Esophagus squamous epithelium (tissue), 5 donors: ENCODE results near the gene TCP11L2. TPM values are rescaled to one million over a fixed set of nuclear protein-coding genes. Genes with fewer than 3 reads are reported as not detected.

ENCODE experiments used
- DNase-seq: peaks from one replicate; lab custom pipeline; 2025; lab: John Stamatoyannopoulos, UW
- H3K27ac ChIP-seq, 4 donors: fragments of 200-600 bp; sonication (generic); one replicate each; pipeline ENCODE4 v1.5.1; 2016 to 2019; ENCODE audit warnings: mild to moderate bottlenecking in 1 of 4
- H3K27me3 ChIP-seq, 4 donors: fragments of 200-600 bp; sonication (generic); 1 replicate in 3 of 4; 2 replicates in 1 of 4; pipeline versions ENCODE4 v1.5.1 to v1.6.0; 2017 to 2021; ENCODE audit warnings: antibody characterized with exemption in 1 of 4
- H3K36me3 ChIP-seq, 3 donors: fragments of 200-600 bp; sonication (generic); one replicate each; pipeline ENCODE4 v1.5.1; 2016 to 2019
- H3K4me1 ChIP-seq, 3 donors: fragments of 200-600 bp; sonication (generic); one replicate each; pipeline ENCODE4 v1.5.1; 2017 to 2019
- H3K4me3 ChIP-seq, 4 donors: fragments of 200-600 bp; sonication (generic); 1 replicate in 3 of 4; 2 replicates in 1 of 4; pipeline ENCODE4 v1.5.1; 2016 to 2019; ENCODE audit warnings: mild to moderate bottlenecking in 2 of 4, moderate library complexity in 1 of 4
- H3K9me3 ChIP-seq, 3 donors: fragments of 200-600 bp; sonication (generic); one replicate each; pipeline ENCODE4 v1.5.1; 2016 to 2019
- CTCF ChIP-seq, 6 experiments: fragments of 450-650 bp in 4 of 6; fragments of 200-600 bp in 2 of 6; sonication (generic) in 2 of 6; IDR thresholded peaks; one replicate each; pipeline ENCODE4 v1.5.1; 2016 to 2019; ENCODE audit warnings: antibody characterized with exemption in 6 of 6, mild to moderate bottlenecking in 4 of 6, moderate library complexity in 4 of 6
- POLR2A ChIP-seq, 4 donors: fragments of 450-650 bp; IDR thresholded peaks; one replicate each; pipeline ENCODE4 v1.6.1; 2017; ENCODE audit warnings: antibody characterized with exemption in 4 of 4, mild to moderate bottlenecking in 4 of 4, moderate library complexity in 3 of 4
- WGBS, 2 donors: methylation state at CpG; one replicate each; pipeline ENCODE4 v1.1.5; 2018; 5-methylcytosine and 5-hydroxymethylcytosine counted together
- intact Hi-C: fragments of 100-400 bp; cut with DNase I; formaldehyde crosslinking; loops from one replicate; pipeline ENCODE4 v1.15.0; 2022
- total RNA-seq, 4 donors: library from RNA; depleted of rRNA; stranded (reverse); fragments of >200 nt; gene quantifications; one replicate each; pipeline ENCODE4 v1.1.0, GENCODE V29; 2016
- donor health status: DM: yes; HTN: yes; CAD: no.

Gene TCP11L2
- 10 to 100 TPM; 17.3 to 52.8 (median 27.7) TPM for total RNA-seq

- Histone ChIP-seq H3K9me3 (no peaks in the 10 kb centered on the region), H3K27me3 (no peaks in the 10 kb centered on the region), H3K4me1 (peaks cover 0 to 81% (median 37%) of the 10 kb centered on the region in 3 donors), H3K4me3 (peak within 1 kb of the TSS; percentile 85 to 99 (median 90)), H3K36me3 (no peaks in the 10 kb centered on the region), H3K27ac (peak within 1 kb of the TSS; percentile 96 to 99 (median 98))
- WGBS, 2 donors: 0% methylated on average over 2 to 3 of the region's 76 CpGs
- DNase-seq: peak; percentile 61
- intact Hi-C loops: loop anchor here (10.0 kb wide), 1 partner anchor 52 kb away; the partner anchor contains the start of gene POLR3B
- TF ChIP-seq POLR2A (IDR thresholded peaks at IDR 0.05) (peak in 2 of 4 donors; percentile 54 to 61), CTCF (IDR thresholded peaks at IDR 0.05) (no peak)
These were observed at the start of gene TCP11L2 for GRCh38 chr12:106302401-106303201. Gene TCP11L2, plus strand, starts transcription at chr12:106302733. Its CDS starts 8,343 bp downstream, at chr12:106311076.

GRCh38 chr12:106254724-106255123 lies 47.8 kb upstream of the TCP11L2 start:
- 95 to 97% methylated on average over 3 of the region's 3 CpGs for WGBS, 2 donors
- H3K27ac ChIP-seq: no peak overlapping the region
- no peaks in the 10 kb centered on the region for H3K27me3 ChIP-seq
- peaks cover 0 to 6% (median 0%) of the 10 kb centered on the region in 3 donors for H3K4me1 ChIP-seq
- intact Hi-C loops: no loop called here
- TF ChIP-seq CTCF (IDR thresholded peaks at IDR 0.05) (no peak), POLR2A (IDR thresholded peaks at IDR 0.05) (no peak)
- no peaks in the 10 kb centered on the region for H3K9me3 ChIP-seq
- DNase-seq: no peak
- no peak overlapping the region for H3K4me3 ChIP-seq
- no peaks in the 10 kb centered on the region for H3K36me3 ChIP-seq

- intact Hi-C loops: no loop called here
- Histone ChIP-seq H3K4me1 (no peaks in the 10 kb centered on the region), H3K4me3 (no peak overlapping the region), H3K36me3 (no peaks in the 10 kb centered on the region), H3K9me3 (no peaks in the 10 kb centered on the region), H3K27me3 (no peaks in the 10 kb centered on the region), H3K27ac (no peak overlapping the region)
- TF ChIP-seq CTCF (IDR thresholded peaks at IDR 0.05) (no peak), POLR2A (IDR thresholded peaks at IDR 0.05) (no peak)
- WGBS, 2 donors: 83 to 86% methylated on average over 3 of the region's 3 CpGs
- no peak for DNase-seq
These were observed 47.0 kb upstream of the TCP11L2 start for GRCh38 chr12:106255493-106255892.

- H3K4me1 ChIP-seq: no peaks in the 10 kb centered on the region
- H3K4me3 ChIP-seq: no peak overlapping the region
- no peak for DNase-seq
- no peaks in the 10 kb centered on the region for H3K9me3 ChIP-seq
- intact Hi-C loops: no loop called here
- H3K36me3 ChIP-seq: no peaks in the 10 kb centered on the region
- TF ChIP-seq POLR2A (IDR thresholded peaks at IDR 0.05): no peak
- no peak for TF ChIP-seq CTCF (IDR thresholded peaks at IDR 0.05)
- WGBS, 2 donors: 72 to 93% methylated on average over 5 of the region's 5 CpGs
- no peak overlapping the region for H3K27ac ChIP-seq
- H3K27me3 ChIP-seq: no peaks in the 10 kb centered on the region
These were observed 46.6 kb upstream of the TCP11L2 start for GRCh38 chr12:106255952-106256351.

GRCh38 chr12:106256524-106256923 lies 46.0 kb upstream of the TCP11L2 start:
- no peaks in the 10 kb centered on the region for H3K9me3 ChIP-seq
- H3K36me3 ChIP-seq: no peaks in the 10 kb centered on the region
- no peak overlapping the region for H3K4me3 ChIP-seq
- no peaks in the 10 kb centered on the region for H3K4me1 ChIP-seq
- no peak for DNase-seq
- H3K27ac ChIP-seq: no peak overlapping the region
- intact Hi-C loops: no loop called here
- no peak for TF ChIP-seq POLR2A (IDR thresholded peaks at IDR 0.05)
- TF ChIP-seq CTCF (IDR thresholded peaks at IDR 0.05): no peak
- no peaks in the 10 kb centered on the region for H3K27me3 ChIP-seq
